Right atrium auricular region (tissue), 2 donors: Measurements from ENCODE around the gene FCRL2. TPM values are rescaled to one million over a fixed set of nuclear protein-coding genes. Genes with fewer than 3 reads are reported as not detected.

ENCODE experiments used
- DNase-seq: peaks from one replicate; pipeline ENCODE4 v3.0.0-alpha.2; 2019; ENCODE audit warnings: low spot score
- H3K27ac ChIP-seq, 2 donors: fragments of 200-600 bp; sonication (generic); 1 replicate in 1 of 2; 2 replicates in 1 of 2; pipeline ENCODE4 v1.5.1; 2016 to 2019
- H3K27me3 ChIP-seq, 2 donors: fragments of 200-600 bp; sonication (generic); one replicate each; pipeline versions ENCODE4 v1.5.1 to v1.6.0; 2017 to 2019
- H3K36me3 ChIP-seq: fragments of 200-600 bp; sonication (generic); one replicate; pipeline ENCODE4 v1.5.1; 2016
- H3K4me1 ChIP-seq, 2 donors: fragments of 200-600 bp; sonication (generic); one replicate each; pipeline versions ENCODE4 v1.5.1 to v1.6.0; 2017 to 2019
- H3K4me3 ChIP-seq, 2 donors: fragments of 200-600 bp; sonication (generic); 1 replicate in 1 of 2; 2 replicates in 1 of 2; pipeline ENCODE4 v1.5.1; 2017 to 2019; ENCODE audit warnings: mild to moderate bottlenecking in 1 of 2, moderate library complexity in 1 of 2
- H3K9me3 ChIP-seq, 2 donors: fragments of 200-600 bp; sonication (generic); one replicate each; pipeline ENCODE4 v1.5.1; 2019
- total RNA-seq, 2 donors: library from RNA; depleted of rRNA; stranded (reverse); fragments of >200 nt; gene quantifications; one replicate each; pipeline ENCODE4 v1.1.0, GENCODE V29; 2016
- TF ChIP-seq, protein P1 (sequence below), 2 donors: fragments of 200-600 bp; sonication (generic); IDR thresholded peaks; one replicate each; pipeline ENCODE4 v1.5.1; 2019; ENCODE audit warnings: antibody characterized with exemption in 2 of 2

Gene FCRL2
- total RNA-seq, 2 donors from 2014 or later: not detected

DNA sequence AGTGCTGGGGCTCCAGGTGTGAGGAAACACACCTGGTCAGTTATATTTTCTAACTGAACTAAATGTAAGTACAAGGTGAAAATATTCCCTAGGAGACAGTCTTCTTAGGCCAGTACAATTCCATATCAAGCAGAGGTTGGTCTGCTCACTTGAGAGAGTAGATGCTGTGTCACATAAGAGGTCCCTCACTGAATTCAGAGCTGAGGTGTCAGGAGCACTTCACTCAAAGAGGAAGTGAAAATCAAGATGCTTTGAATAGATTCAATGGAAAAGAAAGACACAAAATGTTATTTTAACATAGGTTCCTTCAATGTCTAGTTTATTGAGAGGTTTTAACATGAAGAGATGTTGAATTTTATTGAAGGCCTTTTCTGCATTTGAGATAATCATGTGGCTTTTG is 72.1 kb downstream of the FCRL2 start:
- DNase-seq: no peak
- H3K4me1 ChIP-seq: no peaks in the 10 kb centered on the region
- H3K9me3 ChIP-seq: no peaks in the 10 kb centered on the region
- no peak overlapping the region for H3K4me3 ChIP-seq
- TF ChIP-seq, protein P1, sequence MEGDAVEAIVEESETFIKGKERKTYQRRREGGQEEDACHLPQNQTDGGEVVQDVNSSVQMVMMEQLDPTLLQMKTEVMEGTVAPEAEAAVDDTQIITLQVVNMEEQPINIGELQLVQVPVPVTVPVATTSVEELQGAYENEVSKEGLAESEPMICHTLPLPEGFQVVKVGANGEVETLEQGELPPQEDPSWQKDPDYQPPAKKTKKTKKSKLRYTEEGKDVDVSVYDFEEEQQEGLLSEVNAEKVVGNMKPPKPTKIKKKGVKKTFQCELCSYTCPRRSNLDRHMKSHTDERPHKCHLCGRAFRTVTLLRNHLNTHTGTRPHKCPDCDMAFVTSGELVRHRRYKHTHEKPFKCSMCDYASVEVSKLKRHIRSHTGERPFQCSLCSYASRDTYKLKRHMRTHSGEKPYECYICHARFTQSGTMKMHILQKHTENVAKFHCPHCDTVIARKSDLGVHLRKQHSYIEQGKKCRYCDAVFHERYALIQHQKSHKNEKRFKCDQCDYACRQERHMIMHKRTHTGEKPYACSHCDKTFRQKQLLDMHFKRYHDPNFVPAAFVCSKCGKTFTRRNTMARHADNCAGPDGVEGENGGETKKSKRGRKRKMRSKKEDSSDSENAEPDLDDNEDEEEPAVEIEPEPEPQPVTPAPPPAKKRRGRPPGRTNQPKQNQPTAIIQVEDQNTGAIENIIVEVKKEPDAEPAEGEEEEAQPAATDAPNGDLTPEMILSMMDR (IDR thresholded peaks at IDR 0.05): no peak
- H3K27ac ChIP-seq: no peak overlapping the region
- H3K36me3 ChIP-seq: no peaks in the 10 kb centered on the region
- no peaks in the 10 kb centered on the region for H3K27me3 ChIP-seq

DNA sequence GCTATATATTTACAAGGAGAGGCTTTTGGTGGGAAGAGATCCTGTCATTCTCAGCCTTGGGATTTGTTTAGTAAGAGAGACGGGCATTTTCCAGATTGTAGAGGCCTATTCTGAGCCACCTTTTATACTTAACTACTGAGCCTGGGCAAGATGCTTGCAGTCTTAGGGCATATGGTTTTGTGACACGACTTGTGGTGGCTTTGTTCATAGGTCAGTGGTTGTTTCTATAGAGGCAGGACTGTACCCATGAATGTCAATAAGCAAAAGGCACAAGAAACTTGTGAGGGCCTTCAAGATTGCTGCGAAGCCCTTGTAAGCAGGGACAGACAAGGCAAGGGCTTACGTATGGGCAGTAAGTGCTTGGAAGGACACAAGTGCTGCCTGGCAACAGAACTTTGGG is 73.0 kb downstream of the FCRL2 start:
- Histone ChIP-seq H3K9me3 (no peaks in the 10 kb centered on the region), H3K27ac (no peak overlapping the region), H3K4me3 (no peak overlapping the region), H3K4me1 (no peaks in the 10 kb centered on the region), H3K36me3 (no peaks in the 10 kb centered on the region), H3K27me3 (no peaks in the 10 kb centered on the region)
- no peak for DNase-seq
- TF ChIP-seq, protein P1 (IDR thresholded peaks at IDR 0.05): no peak

DNA sequence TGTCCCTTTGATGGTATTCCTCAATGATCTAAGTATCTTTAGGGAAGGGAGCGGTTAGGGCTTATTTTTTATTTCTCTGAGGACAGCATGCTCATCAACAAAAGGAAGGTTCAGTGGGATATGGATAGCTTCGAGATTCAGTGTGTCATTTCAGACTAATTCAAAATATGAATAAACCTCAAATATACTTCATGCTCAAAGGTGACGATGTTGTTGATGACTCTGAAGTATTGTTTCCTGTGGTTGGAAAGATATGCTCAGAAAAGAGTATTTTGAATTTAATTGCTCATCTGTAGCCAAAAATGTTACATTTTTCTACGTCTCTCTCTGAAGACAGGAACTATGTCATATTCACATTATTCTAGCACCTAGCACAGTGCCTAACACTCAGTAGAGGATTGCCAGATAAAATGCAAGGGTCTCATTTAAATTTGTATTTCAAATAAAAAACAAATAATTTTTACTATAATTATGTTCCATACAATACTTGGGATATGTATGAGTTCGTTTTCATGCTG is 74.6 kb downstream of the FCRL2 start:
- TF ChIP-seq, protein P1 (IDR thresholded peaks at IDR 0.05): no peak

DNA sequence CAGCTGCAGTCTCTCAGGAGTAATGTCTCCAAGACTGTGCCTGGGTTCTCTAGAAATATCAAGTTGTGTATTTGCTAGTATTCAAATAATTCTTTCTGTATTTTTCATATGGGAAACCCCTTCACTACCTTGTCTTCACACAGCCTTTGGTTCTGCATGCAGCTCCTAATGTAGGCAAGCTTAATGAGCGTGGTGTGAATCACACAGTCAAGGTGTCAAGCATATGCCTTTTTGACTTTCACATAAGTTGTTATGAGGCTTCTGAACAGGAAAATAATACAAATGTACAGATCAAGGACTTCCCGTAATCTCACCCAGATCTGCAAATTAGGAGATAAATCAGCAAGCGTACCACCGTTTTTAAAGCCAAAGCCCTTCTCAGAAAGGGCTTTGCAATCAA is 76.2 kb downstream of the FCRL2 start, which contains the start of gene FCRL3:
TSS of gene FCRL3 (minus strand) at position 38 of the 400 bp plus-strand sequence. CDS start 280 bp downstream, outside the sequence.
- H3K36me3 ChIP-seq: no peaks in the 10 kb centered on the region
- H3K27ac ChIP-seq: no peak within 1 kb of the TSS

More for the DNA sequence above, 74.6 kb downstream of the FCRL2 start:
- no peaks in the 10 kb centered on the region for H3K36me3 ChIP-seq
- no peaks in the 10 kb centered on the region for H3K27me3 ChIP-seq
- no peak for DNase-seq
- H3K9me3 ChIP-seq: no peaks in the 10 kb centered on the region
- H3K4me3 ChIP-seq: no peak overlapping the region
- H3K4me1 ChIP-seq: no peaks in the 10 kb centered on the region
- no peak overlapping the region for H3K27ac ChIP-seq

DNA sequence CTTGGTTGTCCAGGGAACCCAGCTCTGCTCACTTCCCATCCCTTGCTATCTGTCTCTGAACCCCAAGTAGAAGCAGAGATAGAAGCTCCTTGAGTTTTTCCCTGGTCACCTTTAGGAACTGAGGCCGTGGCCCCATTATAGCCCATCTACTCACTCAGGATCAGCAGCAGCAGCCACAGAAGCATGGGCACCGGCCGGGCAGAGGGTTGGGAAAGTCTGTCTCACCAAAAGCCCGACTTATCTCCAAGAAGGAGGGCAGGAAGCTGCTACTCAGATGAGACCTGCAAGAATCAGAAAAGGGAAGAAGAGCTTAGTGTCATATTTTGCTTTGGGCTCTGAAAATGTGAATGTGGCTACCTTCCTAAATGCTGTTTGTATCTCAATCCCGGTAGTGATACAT is 76.6 kb downstream of the FCRL2 start:
- Histone ChIP-seq H3K27ac (no peak overlapping the region), H3K27me3 (no peaks in the 10 kb centered on the region), H3K4me1 (no peaks in the 10 kb centered on the region), H3K4me3 (no peak overlapping the region), H3K9me3 (no peaks in the 10 kb centered on the region), H3K36me3 (no peaks in the 10 kb centered on the region)
- TF ChIP-seq, protein P1 (IDR thresholded peaks at IDR 0.05): no peak
- DNase-seq: no peak

More for the DNA sequence above, 76.2 kb downstream of the FCRL2 start, which contains the start of gene FCRL3:
- DNase-seq: no peak
- H3K4me1 ChIP-seq: no peaks in the 10 kb centered on the region
- no peaks in the 10 kb centered on the region for H3K9me3 ChIP-seq
- no peak within 1 kb of the TSS for H3K4me3 ChIP-seq
- TF ChIP-seq, protein P1 (IDR thresholded peaks at IDR 0.05): no peak
- no peaks in the 10 kb centered on the region for H3K27me3 ChIP-seq
